HG03175 (cell line): ENCODE measurements around the gene PEX11A.
A peak's percentile ranks its signal among the peaks of the same experiment; 100 is the strongest.

Experiments
- ATAC-seq: cut with Tn5 transposase; IDR thresholded peaks from one replicate; pipeline ENCODE4 v1.9.1; 2021; ENCODE audit warnings: mild to moderate bottlenecking, moderate library complexity; ENCODE audit not compliant: unreplicated experiment

Gene PEX11A

DNA sequence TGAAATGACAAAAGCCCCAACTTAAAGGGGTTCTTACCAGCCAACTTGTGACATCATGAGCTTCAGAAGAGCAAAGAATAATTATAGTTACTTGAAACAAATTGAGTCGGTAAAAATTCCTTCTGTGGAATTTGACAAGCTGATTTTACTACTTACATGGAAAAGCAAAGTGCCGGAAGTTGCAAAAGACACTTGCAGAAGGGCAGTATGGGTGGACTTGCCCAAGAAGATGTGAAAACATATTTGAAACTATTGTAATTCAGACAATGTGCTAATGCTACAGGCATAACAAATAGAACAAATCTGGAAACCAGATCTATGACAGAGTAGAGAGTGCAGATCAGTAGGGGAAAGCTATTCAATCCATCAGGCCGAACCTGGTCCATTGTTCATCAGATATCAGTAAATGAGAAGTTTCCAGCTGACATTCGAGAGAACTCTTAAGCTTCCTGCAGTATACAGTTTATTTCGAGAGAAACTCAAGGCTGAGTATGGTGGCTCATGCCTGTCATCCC lies 32.8 kb downstream of the PEX11A start:
- ATAC-seq: no peak

DNA sequence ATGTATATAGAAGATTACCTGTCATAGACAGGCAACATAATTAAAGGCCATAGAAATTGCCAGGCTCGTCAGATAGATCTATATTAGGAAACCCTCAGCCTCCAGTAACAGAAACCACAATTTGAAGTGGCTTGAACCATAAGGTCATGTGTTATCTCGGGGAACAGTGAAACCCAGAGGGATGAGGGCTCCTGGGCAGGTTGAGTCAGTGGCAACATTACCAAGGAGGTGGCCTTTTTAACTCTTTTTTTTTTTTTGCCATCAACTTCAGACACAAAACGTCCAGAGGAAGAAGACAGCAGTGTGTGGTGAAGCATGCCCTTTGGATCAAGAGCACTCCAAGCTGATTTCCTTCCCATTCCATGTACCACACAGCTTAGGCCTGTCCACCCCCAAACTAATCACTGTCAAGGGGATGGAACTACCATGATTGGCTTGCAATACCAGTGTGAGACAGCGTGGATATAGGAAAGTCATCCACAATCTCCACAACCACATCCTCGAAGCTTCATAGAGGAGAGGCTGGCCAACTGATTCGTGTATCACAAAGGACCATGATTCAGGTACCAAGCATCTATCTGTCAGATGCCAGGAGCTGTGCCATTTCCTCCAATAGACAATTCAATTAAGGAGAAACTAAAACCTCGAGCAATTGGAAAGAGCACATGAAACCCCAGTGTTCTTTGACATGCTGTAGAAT lies 34.3 kb downstream of the PEX11A start:
- ATAC-seq: no peak

DNA sequence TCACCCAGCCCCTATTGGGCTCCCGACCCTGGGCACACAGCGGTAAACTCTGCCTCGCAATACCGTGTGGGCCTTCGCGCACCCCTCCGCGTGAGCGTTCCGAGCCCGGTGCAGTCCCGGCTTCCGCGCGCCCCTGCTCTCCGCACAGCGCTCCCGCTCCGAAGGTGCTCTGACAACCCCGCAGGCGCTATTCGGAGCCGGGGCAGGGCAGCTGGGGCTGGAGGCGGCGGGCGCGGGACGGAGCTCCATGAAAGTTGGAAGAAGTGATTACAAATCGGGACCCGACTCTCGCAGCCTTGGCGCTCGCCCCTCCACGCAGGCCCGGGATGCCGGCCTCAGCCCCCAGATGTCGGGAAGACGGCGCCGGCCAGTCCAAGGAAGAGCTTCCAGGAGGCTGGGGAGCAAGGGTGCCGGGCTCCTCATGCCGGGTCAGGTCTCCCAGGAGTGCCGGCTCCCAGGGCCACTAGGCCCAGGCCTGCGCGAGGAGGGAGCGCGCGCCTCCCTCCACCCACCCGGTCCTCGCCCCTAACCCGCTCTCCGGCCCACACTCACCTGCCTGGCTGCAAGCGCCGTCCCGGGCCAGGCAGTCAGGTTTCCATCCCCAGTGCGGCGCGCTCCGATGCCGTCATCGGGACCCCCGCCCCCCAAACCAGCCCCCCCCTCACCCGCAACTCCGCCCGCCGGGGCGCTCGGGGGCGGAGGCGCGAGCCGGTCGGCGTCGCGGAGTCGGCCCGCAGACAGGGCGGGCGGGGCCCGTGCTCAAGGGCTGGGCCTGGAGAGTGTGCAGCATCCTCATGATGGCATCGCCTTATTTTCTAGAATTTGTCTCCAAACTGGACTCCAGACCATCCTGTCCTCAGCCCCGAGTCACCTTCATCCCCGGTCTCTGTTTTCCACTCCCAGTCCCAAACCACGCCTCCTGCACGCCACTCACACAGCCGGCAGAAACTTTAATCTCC lies 35.4 kb downstream of the PEX11A start, which contains the start of gene KIF7:
Gene KIF7 (minus strand): TSS at position 621 of the 959 bp plus-strand sequence. CDS start 2,537 bp downstream, outside the sequence.
- no peak for ATAC-seq

DNA sequence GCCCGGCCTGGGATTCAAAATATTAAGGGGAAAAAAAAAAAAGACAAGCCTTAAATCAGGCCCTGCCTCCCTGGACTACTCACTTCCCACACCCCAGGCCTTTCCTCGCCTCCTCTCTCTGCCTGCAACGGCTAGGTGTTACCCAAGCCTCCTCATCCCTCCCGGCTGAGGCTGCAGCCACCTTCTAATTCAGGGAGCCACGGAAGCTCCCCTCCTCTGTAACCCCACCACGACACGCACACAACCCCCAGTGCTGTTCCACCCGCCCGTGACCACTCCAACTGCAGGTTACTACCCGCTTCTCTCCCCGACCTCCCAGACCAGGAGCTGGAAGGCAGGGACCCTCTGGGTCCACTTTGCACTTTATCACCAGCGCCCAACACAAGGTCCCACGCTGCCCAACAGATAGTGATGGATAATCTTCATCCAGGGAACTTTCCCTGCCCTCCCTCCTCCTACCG lies 36.2 kb downstream of the PEX11A start:
- ATAC-seq: no peak

DNA sequence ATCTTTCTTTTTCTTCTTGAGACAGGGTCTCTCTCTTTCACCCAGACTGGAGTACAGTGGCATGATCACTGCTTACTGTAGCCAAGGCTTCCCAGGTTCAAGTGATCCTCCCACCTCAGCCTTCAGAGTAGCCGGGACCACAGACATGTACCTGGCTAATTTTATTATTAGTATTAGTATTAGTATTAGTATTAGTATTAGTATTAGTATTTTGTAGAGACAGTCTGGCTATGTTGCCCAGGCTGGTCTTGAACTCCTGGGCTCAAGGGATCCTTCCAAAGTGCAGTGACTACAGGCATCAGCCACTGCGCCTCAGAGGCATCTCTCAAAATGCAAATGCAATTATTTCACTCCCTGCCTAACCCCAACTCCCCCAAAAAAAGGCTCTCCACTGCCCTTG lies 37.0 kb downstream of the PEX11A start:
- no peak for ATAC-seq

DNA sequence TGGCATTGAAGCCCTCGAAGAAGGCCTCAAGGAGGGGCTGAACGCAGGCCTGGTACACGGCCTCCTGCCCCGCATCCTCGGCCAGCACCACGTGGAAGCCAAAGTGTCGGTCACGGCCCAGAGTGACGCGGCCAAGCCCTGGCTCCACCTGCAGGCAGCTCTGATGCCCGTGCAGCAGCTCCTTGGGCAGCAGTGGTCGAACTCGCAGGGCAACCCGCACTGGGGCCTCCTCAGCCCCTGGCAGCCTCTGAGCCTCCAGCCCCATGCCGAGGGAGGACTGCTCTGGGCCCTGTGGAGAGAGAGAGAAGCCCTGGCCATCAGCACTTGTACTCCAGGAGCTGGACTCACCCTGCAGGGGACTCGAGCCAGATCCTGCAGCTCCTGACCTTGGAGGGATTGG lies 37.9 kb downstream of the PEX11A start:
- no peak for ATAC-seq

DNA sequence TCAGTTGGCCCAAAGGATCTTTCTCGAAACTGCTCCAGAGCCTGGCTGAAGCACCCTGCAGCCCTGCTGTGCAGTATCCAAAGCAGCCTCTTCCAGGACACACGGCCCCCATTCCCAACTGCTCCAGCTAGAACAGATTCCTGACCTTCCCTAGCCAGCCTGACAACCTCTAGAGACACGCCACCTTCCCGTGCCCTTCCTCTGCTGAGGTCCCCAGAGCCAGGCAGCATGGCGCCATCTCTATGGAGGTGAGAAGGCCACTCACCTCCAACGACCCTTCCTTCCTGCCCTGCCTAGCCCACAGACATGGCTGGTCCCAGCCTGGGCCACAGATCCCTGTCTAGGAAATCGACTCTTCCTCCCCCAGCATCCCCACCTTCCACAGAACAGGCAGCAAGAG lies 38.4 kb downstream of the PEX11A start:
- ATAC-seq: no peak

DNA sequence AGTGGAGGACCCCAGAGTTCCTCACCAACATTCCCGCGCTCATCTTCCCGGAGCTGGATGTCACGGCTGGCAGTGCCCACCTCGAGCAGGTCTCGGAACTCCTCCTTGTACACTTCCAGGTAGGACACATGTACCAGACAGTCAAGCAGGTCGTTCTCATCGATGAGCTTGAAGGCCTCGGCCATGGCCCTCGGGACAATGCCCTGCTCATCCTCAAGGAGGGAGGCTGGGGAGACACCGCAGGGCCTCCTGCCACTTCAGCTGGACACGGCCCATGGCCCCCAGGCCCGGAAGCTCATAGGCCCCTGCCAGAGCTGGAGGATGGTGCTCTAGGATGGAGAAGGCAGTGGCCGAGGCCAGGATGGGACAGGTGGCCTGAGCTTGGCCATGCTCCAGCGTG lies 40.8 kb downstream of the PEX11A start:
- ATAC-seq: no peak

DNA sequence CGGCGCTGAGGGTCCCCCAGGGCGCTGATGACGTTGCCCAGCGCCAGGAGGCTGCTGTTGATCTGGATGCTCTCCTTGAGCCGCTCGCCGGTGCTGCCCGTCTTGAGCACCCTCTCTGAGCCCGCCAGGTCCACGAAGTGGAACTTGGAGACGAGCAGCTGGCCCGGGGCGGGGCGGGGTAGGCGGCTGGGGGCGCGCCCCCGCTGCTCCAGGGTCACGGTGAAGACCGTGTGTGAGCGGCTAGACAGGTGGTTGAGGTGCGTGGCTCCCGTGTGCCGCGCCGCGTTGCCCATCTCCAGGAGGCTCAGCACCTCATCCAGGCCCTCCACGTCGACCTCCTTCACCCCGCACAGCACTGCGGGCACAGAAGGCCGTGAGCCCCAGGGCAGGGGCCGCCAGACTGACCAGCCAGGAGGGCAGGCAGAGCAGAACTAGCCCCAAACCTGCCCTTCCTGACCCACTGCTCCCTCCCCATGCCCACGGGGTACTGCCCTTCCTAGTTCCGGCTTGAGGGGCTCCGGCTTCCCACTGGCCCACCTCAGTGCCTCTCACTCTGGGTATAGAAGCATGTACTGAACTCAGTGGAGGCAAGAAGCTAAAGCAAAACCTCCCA lies 41.4 kb downstream of the PEX11A start:
- no peak for ATAC-seq

DNA sequence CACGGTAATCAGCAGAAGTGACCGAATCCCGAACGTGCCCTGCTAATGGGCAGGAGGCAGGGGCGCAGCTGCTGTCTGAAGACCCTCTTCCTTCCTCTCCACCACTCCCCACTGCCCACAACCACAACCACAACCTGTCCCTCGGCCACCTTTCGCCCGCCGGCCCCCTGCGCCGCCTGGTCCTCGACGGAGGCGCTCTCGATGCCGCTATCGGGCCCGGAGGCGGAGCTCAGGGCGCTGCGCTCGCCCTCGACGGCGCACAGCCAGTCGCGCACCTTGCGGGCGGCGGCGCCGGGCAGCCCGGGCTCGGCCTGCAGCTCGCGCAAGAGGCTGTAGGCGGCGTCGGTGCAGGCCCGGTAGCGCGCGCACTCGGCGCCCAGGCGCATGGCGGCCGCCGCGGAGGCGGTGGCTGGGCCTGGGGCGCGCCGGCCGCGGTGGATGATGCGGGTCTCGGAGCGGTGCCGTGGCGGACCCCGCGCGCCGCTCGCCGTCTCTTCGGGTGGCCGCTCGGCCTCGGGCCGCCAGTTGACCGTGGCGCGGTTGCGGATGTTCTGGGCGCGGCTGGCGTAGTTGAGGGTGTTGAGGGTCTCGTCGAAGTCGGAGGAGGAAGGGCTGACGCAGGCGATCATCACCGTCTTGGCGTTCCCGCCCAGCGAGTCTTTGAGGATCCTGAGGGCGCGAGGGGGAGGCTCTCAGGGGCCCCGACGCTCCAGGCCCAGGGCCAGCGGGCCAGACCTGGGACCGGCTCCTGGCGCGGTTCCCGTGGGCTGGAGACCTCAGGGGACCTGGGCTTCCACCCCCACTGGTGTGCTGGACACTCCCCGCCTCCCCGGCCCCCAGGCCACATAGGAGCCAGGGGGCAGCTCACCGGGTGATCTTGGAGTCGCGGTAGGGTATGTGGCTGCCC lies 42.2 kb downstream of the PEX11A start:
- ATAC-seq: no peak

DNA sequence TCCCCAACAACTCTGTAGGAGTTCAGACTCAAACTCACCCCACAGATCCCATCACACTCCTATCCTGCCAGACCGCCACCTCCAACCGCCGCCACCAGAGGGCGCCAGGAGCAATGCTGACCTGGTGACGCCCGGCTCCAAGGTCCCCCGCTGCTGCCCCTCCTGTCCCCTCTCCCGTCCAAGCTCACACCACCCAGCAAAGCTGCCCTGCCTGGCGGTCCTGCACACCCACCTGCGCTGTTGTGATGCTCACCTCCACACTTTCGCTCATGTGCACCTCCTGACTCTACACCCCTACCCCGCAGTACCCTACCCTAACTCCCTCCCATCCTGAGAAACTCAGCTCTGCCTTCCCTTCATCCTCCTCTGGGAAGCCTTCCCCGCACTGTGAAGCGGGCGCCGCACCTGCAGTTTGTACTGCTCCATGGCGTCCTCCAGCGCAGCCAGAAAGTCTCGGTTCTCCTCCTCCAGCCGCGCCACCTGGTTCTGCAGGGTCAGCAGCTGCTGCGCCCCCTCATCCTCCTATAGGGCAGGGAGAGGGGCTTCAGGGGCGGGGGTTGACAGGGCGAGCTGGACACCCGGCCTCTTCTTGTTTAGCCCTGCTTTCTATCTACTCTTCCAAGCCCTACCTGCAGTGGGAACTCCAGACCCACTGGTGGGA lies 43.2 kb downstream of the PEX11A start:
- peak; percentile 58 for ATAC-seq

DNA sequence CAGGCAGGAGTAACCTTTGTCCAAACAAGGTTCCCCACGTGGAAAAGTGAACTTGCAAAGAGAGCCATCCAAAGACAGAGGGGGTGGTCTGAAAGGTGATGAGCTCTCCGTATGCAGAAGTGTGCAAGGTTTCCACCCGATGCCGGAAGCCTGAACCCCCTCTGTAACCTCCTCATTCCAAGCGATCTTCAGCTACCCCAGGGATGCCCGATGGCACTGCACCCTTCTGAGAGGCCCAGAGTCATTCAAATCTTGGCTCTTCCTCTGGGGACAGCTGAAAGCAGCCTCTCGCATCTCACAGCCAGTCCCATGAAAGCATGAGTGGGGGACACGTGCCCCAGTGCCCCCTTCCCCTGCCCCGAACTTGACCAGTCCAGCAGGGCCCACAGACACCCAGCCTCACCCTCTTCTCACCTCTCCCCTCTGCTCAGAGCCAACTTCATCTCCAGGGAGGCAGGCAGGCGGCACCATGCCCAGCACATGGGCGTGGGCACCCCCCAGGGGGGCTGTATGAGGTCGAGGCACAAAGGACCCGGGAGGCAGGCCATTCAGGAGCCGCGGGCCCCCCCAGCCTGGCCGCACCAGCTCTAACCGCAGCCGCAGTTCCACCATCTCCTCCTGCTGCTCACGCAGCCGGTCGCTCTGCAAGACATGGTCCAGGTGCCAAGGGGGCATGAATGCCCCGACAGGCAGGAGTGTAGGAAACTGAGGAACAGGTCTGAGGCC lies 44.0 kb downstream of the PEX11A start:
- ATAC-seq: no peak

DNA sequence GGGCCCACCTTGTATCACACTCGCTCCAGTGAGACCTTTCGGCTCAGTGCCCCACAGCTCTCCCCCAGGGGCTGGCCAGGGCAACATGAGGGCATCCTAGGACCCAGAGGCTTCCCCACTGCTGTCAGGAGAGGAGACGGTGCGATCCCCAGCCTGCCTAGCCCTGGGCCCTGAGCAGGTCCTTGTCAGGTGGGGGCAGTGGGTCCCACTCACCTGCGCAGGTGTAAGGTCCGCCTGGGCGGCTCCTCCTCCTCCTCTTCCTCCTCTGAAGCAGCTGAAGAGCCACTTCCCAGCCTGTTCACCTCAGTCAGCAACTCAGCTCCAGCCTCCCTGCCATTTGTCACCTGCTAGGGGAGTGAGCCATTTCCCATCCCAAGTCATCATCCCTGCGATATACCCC lies 44.9 kb downstream of the PEX11A start:
- no peak for ATAC-seq

DNA sequence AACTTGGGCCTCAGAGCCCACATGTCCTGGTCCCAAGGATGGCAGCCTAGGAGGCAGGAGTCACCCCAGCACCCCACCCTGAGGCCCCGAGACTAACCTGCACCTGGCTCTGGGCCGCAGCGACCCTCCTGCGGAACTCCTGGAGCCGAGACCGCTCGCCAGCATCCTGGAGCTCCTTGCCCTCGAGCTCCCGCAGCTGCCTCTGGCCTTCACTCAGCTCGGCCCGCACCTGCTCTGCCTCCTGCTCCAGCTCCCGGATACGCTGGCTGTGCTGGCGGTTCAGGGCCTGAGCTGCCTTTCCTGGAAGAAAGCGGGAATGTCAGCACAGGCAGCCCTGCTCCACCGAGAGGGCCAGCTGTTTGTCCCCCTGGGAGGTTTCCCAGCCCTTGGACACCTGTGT lies 48.4 kb downstream of the PEX11A start:
- ATAC-seq: no peak

DNA sequence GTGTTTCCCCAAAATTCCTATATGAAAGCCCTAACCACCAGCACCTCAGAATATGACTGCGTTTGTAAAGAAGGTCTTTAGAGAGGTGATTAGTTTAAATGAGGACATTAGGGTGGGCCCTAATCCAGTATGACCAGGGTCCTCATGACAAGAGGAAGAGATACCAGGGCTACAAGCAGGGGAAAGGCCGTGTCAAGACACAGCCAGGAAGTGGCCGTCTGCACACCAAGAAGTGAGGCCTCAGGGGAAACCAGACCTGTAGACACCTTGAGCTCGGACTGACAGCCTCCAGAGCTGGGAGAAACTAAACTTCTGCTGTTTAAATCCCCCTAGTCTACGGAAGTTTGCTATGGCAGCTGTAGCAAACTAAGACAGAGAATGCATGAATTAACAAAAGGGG lies 49.5 kb downstream of the PEX11A start:
- no peak for ATAC-seq

DNA sequence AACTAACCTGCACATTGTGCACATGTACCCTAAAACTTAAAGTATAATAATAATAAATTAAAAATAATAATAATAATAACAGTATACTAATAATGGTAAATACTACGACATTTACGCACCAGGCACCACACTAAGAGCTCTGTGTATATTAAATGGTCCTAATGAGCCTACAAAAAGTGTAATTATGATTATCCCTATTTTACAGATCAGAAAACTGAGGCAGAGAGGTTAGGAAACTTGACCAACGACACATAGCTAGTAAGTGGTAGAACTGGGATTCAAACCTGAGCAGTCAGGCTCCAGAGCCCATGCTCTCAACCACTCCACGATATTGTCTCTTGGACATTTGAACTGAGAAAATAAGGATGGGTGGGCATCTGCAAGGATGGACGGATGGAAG lies 50.3 kb downstream of the PEX11A start:
- ATAC-seq: no peak

DNA sequence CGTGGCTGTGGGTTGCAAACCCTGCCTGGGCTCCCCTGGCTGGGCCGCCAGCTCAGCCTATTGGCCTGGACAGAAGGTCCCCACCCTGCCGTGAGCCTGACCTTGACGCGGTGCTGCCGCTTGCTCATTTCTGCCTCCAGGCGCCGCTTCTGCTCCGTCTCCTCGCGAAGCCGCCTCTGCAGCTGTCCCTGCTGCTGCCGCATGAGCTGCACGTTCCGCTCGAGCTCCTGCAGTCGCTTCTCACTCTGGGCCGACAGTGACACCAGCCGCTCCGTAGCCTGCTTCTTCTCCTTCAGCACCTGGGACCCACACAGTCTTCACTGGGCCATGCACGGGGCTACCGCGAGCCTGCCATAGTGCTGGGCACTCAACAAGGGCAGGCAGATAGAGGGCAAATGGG lies 57.0 kb downstream of the PEX11A start:
- no peak for ATAC-seq

DNA sequence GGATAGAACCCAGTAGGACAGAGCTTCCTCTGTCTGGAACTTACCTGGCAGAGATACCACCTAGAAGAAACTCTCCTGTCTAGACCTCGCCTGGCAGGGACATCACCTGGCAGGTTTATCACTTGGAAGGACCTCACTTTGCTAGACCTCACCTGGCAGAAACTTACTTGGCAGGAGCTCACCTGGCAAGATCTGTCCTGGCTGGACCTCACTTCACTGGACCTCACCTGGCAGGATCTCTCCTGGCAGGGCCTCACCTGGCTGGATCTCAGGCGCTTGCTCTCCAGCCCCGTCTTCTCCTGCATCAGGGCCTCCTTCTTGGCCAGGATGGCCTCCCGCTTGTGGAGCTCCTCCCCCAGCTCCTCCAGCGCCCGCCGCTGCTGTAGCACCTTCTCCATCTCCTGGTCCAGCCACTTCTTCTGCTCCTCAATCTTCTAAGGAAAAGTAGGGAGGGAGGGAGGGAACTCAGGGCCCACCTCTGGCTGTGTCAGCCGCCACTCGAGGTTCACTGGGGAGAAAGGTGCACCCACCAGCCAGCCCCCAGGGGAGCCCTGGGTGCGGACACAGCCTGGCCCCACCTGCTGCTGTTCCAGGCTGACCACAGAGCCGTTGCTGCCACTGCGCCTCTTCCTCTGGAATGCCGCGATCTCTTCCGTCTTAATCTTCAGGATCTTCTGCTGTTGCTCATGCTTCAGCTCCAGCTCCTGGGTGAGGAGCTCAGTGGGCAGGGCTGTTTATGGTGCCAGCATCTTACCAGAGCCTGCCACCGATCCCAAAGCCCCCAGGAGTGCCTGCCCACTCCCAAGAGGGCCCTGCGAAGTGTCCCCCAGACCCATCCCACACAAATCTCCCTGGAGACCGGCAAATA lies 57.8 kb downstream of the PEX11A start:
- no peak for ATAC-seq
